GM10847 (cell line): ENCODE data around the gene VN1R5.
"Not testable (repeated sequence)": the region's sequence is repeated elsewhere in the genome, so short reads cannot be mapped to it uniquely, and the experiment has no call there.

Experiments
- POLR2A ChIP-seq: IDR thresholded peaks from 2 replicates; pipeline ENCODE4 v1.6.1; 2011; ENCODE audit not compliant: insufficient read length; ENCODE audit errors: extremely low read depth

VN1R5 gene

GRCh38 chr1:247255772-247256171 lies at the start of gene VN1R5:
Gene VN1R5 (plus strand): TSS chr1:247256072.
- not testable (repeated sequence) for TF ChIP-seq POLR2A

- no peak for TF ChIP-seq POLR2A
Measured at GRCh38 chr1:247209396-247209795, 46.5 kb upstream of the VN1R5 start.

- no peak for TF ChIP-seq POLR2A
Measured at GRCh38 chr1:247210062-247210375, 45.9 kb upstream of the VN1R5 start.

GRCh38 chr1:247210376-247211117 lies 45.3 kb upstream of the VN1R5 start:
- peak; percentile 92 for TF ChIP-seq POLR2A

- no peak for TF ChIP-seq POLR2A
Measured at GRCh38 chr1:247211339-247211738, 44.5 kb upstream of the VN1R5 start.

- TF ChIP-seq POLR2A = no peak
Measured at GRCh38 chr1:247212012-247212411, 43.9 kb upstream of the VN1R5 start.

GRCh38 chr1:247212627-247213617 lies 43.0 kb upstream of the VN1R5 start:
- no peak for TF ChIP-seq POLR2A

- no peak for TF ChIP-seq POLR2A
Measured at GRCh38 chr1:247216261-247216660, 39.6 kb upstream of the VN1R5 start.

GRCh38 chr1:247218121-247218651 lies 37.7 kb upstream of the VN1R5 start:
- TF ChIP-seq POLR2A = no peak

GRCh38 chr1:247222840-247223239 lies 33.0 kb upstream of the VN1R5 start:
- no peak for TF ChIP-seq POLR2A

- no peak for TF ChIP-seq POLR2A
Measured at GRCh38 chr1:247224822-247225221, 31.1 kb upstream of the VN1R5 start.

GRCh38 chr1:247228133-247228532 lies 27.7 kb upstream of the VN1R5 start:
- TF ChIP-seq POLR2A = no peak

GRCh38 chr1:247241691-247242090 lies 14.2 kb upstream of the VN1R5 start:
- no peak for TF ChIP-seq POLR2A

- TF ChIP-seq POLR2A = no peak
Measured at GRCh38 chr1:247243524-247244137, 12.2 kb upstream of the VN1R5 start.

- TF ChIP-seq POLR2A = no peak
Measured at GRCh38 chr1:247246325-247247115, 9.4 kb upstream of the VN1R5 start.
